ENCODE measurements around the gene POU2AF1. TPM values are rescaled to one million over a fixed set of nuclear protein-coding genes. Genes with fewer than 3 reads are reported as not detected.

Gene POU2AF1
- total RNA-seq, 4 donors from 2014 or later: 0.17 to 2.1 TPM; not detected in 2

- TF ChIP-seq, protein P1, sequence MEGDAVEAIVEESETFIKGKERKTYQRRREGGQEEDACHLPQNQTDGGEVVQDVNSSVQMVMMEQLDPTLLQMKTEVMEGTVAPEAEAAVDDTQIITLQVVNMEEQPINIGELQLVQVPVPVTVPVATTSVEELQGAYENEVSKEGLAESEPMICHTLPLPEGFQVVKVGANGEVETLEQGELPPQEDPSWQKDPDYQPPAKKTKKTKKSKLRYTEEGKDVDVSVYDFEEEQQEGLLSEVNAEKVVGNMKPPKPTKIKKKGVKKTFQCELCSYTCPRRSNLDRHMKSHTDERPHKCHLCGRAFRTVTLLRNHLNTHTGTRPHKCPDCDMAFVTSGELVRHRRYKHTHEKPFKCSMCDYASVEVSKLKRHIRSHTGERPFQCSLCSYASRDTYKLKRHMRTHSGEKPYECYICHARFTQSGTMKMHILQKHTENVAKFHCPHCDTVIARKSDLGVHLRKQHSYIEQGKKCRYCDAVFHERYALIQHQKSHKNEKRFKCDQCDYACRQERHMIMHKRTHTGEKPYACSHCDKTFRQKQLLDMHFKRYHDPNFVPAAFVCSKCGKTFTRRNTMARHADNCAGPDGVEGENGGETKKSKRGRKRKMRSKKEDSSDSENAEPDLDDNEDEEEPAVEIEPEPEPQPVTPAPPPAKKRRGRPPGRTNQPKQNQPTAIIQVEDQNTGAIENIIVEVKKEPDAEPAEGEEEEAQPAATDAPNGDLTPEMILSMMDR (IDR thresholded peaks at IDR 0.05; ENCODE audit: low read depth): no peak
Measured at GRCh38 chr11:111414936-111415335, 35.9 kb upstream of the POU2AF1 start.

- TF ChIP-seq, protein P1 (IDR thresholded peaks at IDR 0.05; ENCODE audit: low read depth): no peak
Measured at GRCh38 chr11:111414267-111414931, 35.3 kb upstream of the POU2AF1 start.

DNA sequence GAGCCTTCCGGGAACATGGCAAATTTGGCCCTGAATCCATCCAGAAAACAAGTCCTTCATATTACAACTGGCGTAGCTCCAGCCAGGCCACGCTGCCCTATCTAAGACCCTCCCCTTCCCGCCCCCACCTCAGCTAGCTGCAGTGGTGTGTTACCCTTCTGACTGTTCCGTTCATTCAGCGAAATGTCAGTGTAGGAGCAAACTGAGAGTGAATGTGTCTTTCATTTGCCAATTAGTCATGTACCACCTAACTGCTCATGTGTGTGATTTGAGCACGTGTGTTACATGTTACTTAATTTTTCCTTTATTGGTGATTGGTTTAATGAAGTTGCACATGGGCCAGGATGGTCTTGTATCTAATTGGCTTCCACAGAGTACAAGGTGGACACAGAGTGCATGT lies 34.8 kb upstream of the POU2AF1 start:
- TF ChIP-seq, protein P1 (IDR thresholded peaks at IDR 0.05; ENCODE audit: low read depth): no peak

DNA sequence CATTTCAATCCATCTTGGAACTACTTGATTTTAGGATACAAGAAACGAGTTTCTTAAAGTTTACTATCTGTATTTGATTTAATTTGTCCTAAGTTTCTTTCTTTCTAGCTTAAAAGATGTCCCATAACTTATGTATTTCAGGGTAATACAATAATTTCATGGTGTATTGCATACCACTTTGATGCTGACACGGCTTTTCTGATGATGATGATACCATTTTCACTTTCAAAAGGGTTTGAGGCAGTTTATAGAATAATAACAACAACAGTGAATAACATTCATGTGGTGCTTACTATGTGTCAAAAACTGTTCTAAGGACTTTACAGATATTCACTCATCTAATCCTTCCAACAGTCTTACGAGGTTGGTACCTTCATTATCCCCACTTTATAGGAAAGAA lies 33.2 kb upstream of the POU2AF1 start:
- TF ChIP-seq, protein P1 (IDR thresholded peaks at IDR 0.05; ENCODE audit: low read depth): no peak

- TF ChIP-seq, protein P1 (IDR thresholded peaks at IDR 0.05; ENCODE audit: low read depth): no peak
Measured at GRCh38 chr11:111411456-111411855, 32.4 kb upstream of the POU2AF1 start.

GRCh38 chr11:111410951-111411350 lies 31.9 kb upstream of the POU2AF1 start:
- TF ChIP-seq, protein P1 (IDR thresholded peaks at IDR 0.05; ENCODE audit: low read depth): no peak

DNA sequence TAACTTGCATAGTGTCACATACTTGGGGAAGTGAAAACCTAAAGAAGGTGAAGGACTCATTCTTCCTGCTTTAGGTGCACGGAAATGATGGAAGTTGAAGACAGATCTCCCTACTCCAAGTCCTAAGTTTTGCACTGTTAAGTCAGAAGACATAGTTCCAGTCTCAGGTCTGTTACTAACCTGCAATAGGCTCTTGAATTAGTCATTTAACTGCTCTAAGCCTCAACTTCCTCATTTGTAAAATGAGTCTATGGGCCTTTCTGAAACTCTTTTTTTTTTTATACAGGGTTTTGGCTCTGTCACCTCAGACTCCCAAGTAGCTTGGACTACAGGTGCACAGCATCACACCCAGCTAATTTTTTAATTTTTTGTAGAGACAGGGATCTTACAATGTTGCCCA lies 30.8 kb upstream of the POU2AF1 start:
- TF ChIP-seq, protein P1 (IDR thresholded peaks at IDR 0.05; ENCODE audit: low read depth): no peak

Measured in subcutaneous adipose tissue (tissue), 4 donors.